Astrocyte of the spinal cord (primary cell): Measurements from ENCODE around the gene ASB10.

ENCODE experiments used
- DNase-seq: peaks from one replicate; pipeline ENCODE4 v3.0.0; 2011; ENCODE audit warnings: low read depth, low spot score
- H3K4me3 ChIP-seq: 2 replicates; pipeline ENCODE4 v1.5.1; 2011; ENCODE audit warnings: low read depth, mild to moderate bottlenecking, low read length, moderate library complexity
- CTCF ChIP-seq: IDR thresholded peaks from 2 replicates; pipeline ENCODE4 v1.5.1; 2012; ENCODE audit warnings: low read depth, mild to moderate bottlenecking, low read length, inconsistent platforms
- in situ Hi-C: cut with HindIII; loops from 2 replicates; pipeline ENCODE4 v1.10.0; 2017; ENCODE audit warnings: low sequenced_read_pairs

The ASB10 gene

GRCh38 chr7:151138153-151138851, 48.7 kb downstream of the ASB10 start:
- H3K4me3 ChIP-seq: no peak overlapping the region
- in situ Hi-C loops: no loop called here
- DNase-seq: no peak
- no peak for TF ChIP-seq CTCF

GRCh38 chr7:151137791-151138152, 49.3 kb downstream of the ASB10 start:
- no peak for DNase-seq
- in situ Hi-C loops: no loop called here
- no peak for TF ChIP-seq CTCF
- H3K4me3 ChIP-seq: no peak overlapping the region

GRCh38 chr7:151137076-151137675, 49.9 kb downstream of the ASB10 start:
- in situ Hi-C loops: no loop called here
- no peak for DNase-seq
- TF ChIP-seq CTCF: no peak
- H3K4me3 ChIP-seq: no peak overlapping the region

GRCh38 chr7:151135866-151136843, 50.9 kb downstream of the ASB10 start:
- no peak for DNase-seq
- in situ Hi-C loops: no loop called here
- no peak for TF ChIP-seq CTCF
- no peak overlapping the region for H3K4me3 ChIP-seq

GRCh38 chr7:151135525-151135845, 51.6 kb downstream of the ASB10 start:
- TF ChIP-seq CTCF: no peak
- no peak for DNase-seq
- no peak overlapping the region for H3K4me3 ChIP-seq
- in situ Hi-C loops: no loop called here

GRCh38 chr7:151134743-151135524, 52.1 kb downstream of the ASB10 start:
- no peak overlapping the region for H3K4me3 ChIP-seq
- no peak for TF ChIP-seq CTCF
- no peak for DNase-seq
- in situ Hi-C loops: no loop called here
